ENCODE measurements around the gene PTOV1. TPM values are rescaled to one million over a fixed set of nuclear protein-coding genes. Genes with fewer than 3 reads are reported as not detected.

PTOV1 gene
- total and polyA plus RNA-seq, 10 of the 15 experiments (the other 5 are each of a cell fraction or from before 2014, with no cell fraction given) = 3.2 to 83.5 (median 22.3) TPM

GRCh38 chr19:49894879-49895565 lies 44.1 kb downstream of the PTOV1 start:
- peaks cover 39% of the 10 kb centered on the region for H3K4me1 ChIP-seq (ENCODE audit: control insufficient read depth, insufficient read depth, low read length)
- ATAC-seq (peak; percentile 54), FAIRE-seq (peak; percentile 62), DNase-seq (ENCODE audit: low read depth, low spot score) (no peak)
- peak overlapping the region; percentile 78 for H3K9ac ChIP-seq (ENCODE audit: control insufficient read depth, insufficient read depth, low read length)
- H3K4me3 ChIP-seq = peak overlapping the region; percentile 77
- no peak overlapping the region; the same call in 1 of the 2 replicates for H2AFZ ChIP-seq (ENCODE audit: control insufficient read depth, low read depth, low read length)
- no TSS peak for BruUV-seq (replicated peaks)
- intact Hi-C loops (cut with micrococcal nuclease; ENCODE audit: unreplicated experiment) = no loop called here
- peaks cover 0 to 3% of the 10 kb centered on the region in 2 experiments; a peak in 3 of 4 replicates for H3K36me3 ChIP-seq (ENCODE audit: control insufficient read depth in 2 of 2, insufficient read depth in 2 of 2, low read length in 1 of 2)
- in situ Hi-C loops (cut with MboI) = loop anchor here (25.0 kb wide), 1 partner anchor 1258 kb away; the partner anchor contains the start of genes CA11 and DBP
- no peaks in the 10 kb centered on the region for H3K27me3 ChIP-seq (replicated peaks in 1 of 2; ENCODE audit: control insufficient read depth in 2 of 2, insufficient read depth in 2 of 2, low read length in 1 of 2)
- ChIA-PET SMC1A (ENCODE audit: uncharacterized antibody, unreplicated experiment) (interaction anchor here (1.2 to 7.3 kb wide), 5 partner anchors 10 to 33 kb away, joined by 3 to 110 read pairs (median 9); partner anchors contain the start of genes ATF5 and NUP62), RAD21 (ENCODE audit: unreplicated experiment) (interaction anchor here (1.1 to 5.4 kb wide), 6 partner anchors 8 to 33 kb away, joined by 3 to 66 read pairs (median 10); partner anchors contain the start of genes ATF5 and NUP62), CTCF (interaction anchor here (0.8 to 6.3 kb wide), 7 partner anchors 9 to 88 kb away, joined by 3 to 71 read pairs (median 4); partner anchors contain the start of genes ATF5 and NUP62), POLR2A (interaction anchor here (0.5 to 8.2 kb wide), 12 partner anchors 9 to 525 kb away, joined by 3 to 116 read pairs (median 6); partner anchors contain the start of genes AKT1S1, ATF5, NUP62 and TBC1D17)
- H3K4me2 ChIP-seq (ENCODE audit: control insufficient read depth, insufficient read depth) = peak overlapping the region; percentile 86
- H3K9me3 ChIP-seq (replicated peaks; ENCODE audit: control insufficient read depth, insufficient read depth, low read length) = no peaks in the 10 kb centered on the region; the same call in 2 of the 3 replicates
- H3K27ac ChIP-seq (ENCODE audit: control insufficient read depth, insufficient read depth) = peak overlapping the region; percentile 91
- H4K20me1 ChIP-seq (ENCODE audit: control insufficient read depth, insufficient read depth) = no peaks in the 10 kb centered on the region
- 21% methylated on average over 17 of the region's 17 CpGs for WGBS (ENCODE audit: insufficient coverage, insufficient replicate concordance, low lambda C conversion rate, missing lambda C conversion rate)
- H3K79me2 ChIP-seq (ENCODE audit: control insufficient read depth, insufficient read depth, low read length) = peaks cover 45% of the 10 kb centered on the region
- TF ChIP-seq WRNIP1 (IDR thresholded peaks at IDR 0.05; ENCODE audit: borderline replicate concordance, low read depth, low read length) = no peak
- TF ChIP-seq SIN3A (IDR thresholded peaks at IDR 0.05; ENCODE audit: low read depth, low read length) = no peak
- TF ChIP-seq, protein P1, sequence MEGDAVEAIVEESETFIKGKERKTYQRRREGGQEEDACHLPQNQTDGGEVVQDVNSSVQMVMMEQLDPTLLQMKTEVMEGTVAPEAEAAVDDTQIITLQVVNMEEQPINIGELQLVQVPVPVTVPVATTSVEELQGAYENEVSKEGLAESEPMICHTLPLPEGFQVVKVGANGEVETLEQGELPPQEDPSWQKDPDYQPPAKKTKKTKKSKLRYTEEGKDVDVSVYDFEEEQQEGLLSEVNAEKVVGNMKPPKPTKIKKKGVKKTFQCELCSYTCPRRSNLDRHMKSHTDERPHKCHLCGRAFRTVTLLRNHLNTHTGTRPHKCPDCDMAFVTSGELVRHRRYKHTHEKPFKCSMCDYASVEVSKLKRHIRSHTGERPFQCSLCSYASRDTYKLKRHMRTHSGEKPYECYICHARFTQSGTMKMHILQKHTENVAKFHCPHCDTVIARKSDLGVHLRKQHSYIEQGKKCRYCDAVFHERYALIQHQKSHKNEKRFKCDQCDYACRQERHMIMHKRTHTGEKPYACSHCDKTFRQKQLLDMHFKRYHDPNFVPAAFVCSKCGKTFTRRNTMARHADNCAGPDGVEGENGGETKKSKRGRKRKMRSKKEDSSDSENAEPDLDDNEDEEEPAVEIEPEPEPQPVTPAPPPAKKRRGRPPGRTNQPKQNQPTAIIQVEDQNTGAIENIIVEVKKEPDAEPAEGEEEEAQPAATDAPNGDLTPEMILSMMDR (IDR thresholded peaks at IDR 0.05 in 2 of 3, conservative IDR thresholded peaks at IDR 0.05 in 1 of 3; ENCODE audit: control insufficient read depth in 2 of 3, extremely low read depth in 1 of 3, insufficient read depth in 1 of 3, low read depth in 3 of 3, low read length in 3 of 3) = no peak
- TF ChIP-seq ETV6 (conservative IDR thresholded peaks at IDR 0.05 in 1 of 2, IDR thresholded peaks at IDR 0.05 in 1 of 2; ENCODE audit: borderline replicate concordance in 1 of 2, low read depth in 1 of 2) = peak in 1 of 2 experiments; percentile 52; a peak in 2 of 4 replicates
- no peak for TF ChIP-seq POLR2AphosphoS2 (IDR thresholded peaks at IDR 0.05; ENCODE audit: low read depth, low read length)
- TF ChIP-seq STAT1 (conservative IDR thresholded peaks at IDR 0.05) = no peak
- no peak for TF ChIP-seq ZZZ3 (IDR thresholded peaks at IDR 0.05; ENCODE audit: control insufficient read depth, insufficient read length, low read depth)
- TF ChIP-seq, protein P2, sequence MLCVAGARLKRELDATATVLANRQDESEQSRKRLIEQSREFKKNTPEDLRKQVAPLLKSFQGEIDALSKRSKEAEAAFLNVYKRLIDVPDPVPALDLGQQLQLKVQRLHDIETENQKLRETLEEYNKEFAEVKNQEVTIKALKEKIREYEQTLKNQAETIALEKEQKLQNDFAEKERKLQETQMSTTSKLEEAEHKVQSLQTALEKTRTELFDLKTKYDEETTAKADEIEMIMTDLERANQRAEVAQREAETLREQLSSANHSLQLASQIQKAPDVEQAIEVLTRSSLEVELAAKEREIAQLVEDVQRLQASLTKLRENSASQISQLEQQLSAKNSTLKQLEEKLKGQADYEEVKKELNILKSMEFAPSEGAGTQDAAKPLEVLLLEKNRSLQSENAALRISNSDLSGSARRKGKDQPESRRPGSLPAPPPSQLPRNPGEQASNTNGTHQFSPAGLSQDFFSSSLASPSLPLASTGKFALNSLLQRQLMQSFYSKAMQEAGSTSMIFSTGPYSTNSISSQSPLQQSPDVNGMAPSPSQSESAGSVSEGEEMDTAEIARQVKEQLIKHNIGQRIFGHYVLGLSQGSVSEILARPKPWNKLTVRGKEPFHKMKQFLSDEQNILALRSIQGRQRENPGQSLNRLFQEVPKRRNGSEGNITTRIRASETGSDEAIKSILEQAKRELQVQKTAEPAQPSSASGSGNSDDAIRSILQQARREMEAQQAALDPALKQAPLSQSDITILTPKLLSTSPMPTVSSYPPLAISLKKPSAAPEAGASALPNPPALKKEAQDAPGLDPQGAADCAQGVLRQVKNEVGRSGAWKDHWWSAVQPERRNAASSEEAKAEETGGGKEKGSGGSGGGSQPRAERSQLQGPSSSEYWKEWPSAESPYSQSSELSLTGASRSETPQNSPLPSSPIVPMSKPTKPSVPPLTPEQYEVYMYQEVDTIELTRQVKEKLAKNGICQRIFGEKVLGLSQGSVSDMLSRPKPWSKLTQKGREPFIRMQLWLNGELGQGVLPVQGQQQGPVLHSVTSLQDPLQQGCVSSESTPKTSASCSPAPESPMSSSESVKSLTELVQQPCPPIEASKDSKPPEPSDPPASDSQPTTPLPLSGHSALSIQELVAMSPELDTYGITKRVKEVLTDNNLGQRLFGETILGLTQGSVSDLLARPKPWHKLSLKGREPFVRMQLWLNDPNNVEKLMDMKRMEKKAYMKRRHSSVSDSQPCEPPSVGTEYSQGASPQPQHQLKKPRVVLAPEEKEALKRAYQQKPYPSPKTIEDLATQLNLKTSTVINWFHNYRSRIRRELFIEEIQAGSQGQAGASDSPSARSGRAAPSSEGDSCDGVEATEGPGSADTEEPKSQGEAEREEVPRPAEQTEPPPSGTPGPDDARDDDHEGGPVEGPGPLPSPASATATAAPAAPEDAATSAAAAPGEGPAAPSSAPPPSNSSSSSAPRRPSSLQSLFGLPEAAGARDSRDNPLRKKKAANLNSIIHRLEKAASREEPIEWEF (IDR thresholded peaks at IDR 0.05; ENCODE audit: insufficient replicate concordance, low read depth, low read length) = peak; percentile 24
- no peak; the same call in 1 of the 2 replicates for TF ChIP-seq ESRRA (IDR thresholded peaks at IDR 0.05; ENCODE audit: low read length)
- peak; percentile 73; the same call in 1 of the 2 replicates for TF ChIP-seq SPI1 (IDR thresholded peaks at IDR 0.05; ENCODE audit: borderline replicate concordance, insufficient read depth, low read depth, low read length)
- TF ChIP-seq CREB1 (IDR thresholded peaks at IDR 0.05; ENCODE audit: low read depth) = peak; percentile 37; the same call in 1 of the 2 replicates
- no peak for TF ChIP-seq TARDBP (IDR thresholded peaks at IDR 0.05; ENCODE audit: borderline replicate concordance)
- TF ChIP-seq RB1 (IDR thresholded peaks at IDR 0.05; ENCODE audit: borderline replicate concordance) = no peak
- no peak for TF ChIP-seq HCFC1 (IDR thresholded peaks at IDR 0.05; ENCODE audit: low read length)
- TF ChIP-seq ZNF24 (IDR thresholded peaks at IDR 0.05) = no peak
- no peak; the same call in 2 of the 3 replicates for TF ChIP-seq POU2F2 (IDR thresholded peaks at IDR 0.05; ENCODE audit: borderline replicate concordance, low read depth, low read length)

Measured in GM12878 (cell line).